Measurements from ENCODE around the gene EEF2. TPM values are rescaled to one million over a fixed set of nuclear protein-coding genes. Genes with fewer than 3 reads are reported as not detected.

The EEF2 gene
- total RNA-seq, 1 experiment from 2014 or later: 3,615 TPM

DNA sequence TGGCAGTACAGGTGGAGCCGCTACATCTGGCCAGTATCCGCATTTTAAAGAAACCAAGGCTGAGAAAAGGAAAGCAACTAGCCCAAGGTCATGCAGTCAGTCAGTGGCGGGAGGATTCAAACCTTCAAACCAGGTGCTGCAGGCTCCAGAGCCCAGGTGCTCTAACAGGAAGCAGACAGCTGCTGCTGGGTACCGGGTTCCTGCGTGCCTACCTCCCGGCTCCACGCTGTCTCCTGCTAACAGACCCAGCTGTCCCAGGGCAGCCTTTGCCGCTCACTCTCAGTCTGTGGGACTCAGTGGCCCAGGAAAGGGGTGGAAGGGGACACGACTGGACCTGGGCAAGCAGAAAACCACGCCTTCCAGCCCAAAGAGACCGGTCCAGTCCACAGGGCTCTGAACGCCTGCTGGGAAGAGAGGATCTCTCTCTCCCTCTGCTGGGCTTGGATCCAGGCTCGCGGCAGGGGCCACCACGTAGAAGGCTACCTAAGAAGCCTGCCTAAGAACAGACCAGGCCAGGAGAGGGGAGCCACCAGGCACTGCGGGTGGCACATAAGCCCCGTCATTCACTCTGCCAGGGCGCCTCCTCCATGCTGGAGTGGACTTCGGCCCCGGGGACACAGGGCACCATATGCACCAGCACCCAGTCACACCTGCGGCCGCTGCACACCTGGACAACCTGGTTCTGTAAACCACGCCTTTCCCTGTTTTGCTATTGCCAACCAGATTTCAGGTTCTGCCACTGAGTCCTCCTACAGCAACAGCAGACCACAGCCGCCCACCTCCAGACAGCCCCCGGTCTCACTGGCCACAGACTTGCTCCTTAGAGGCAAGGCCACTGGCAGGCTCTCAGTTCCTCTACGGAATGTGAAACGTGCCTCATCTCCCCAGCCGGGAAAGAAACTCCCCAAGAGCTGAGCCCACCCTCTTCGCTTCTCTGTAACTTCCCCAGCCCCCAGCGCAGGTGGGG is 18.9 kb downstream of the EEF2 start:
- Histone ChIP-seq H3K23me2 (ENCODE audit: insufficient read length, low read depth, low read length, poor library complexity, severe bottlenecking) (peaks cover 13% of the 10 kb centered on the region), H3K79me1 (ENCODE audit: insufficient read depth, low read depth, low read length, poor library complexity, severe bottlenecking) (peaks cover 7% of the 10 kb centered on the region), H3K27ac (ENCODE audit: insufficient read length, low read depth, low read length) (no peak overlapping the region), H2BK5ac (ENCODE audit: insufficient read length, low read length) (no peak overlapping the region), H4K20me1 (ENCODE audit: control insufficient read depth, insufficient read depth, insufficient read length) (no peaks in the 10 kb centered on the region), H4K91ac (ENCODE audit: insufficient read length, low read depth, low read length) (no peak overlapping the region), H3K27me3 (ENCODE audit: insufficient read depth, low read length) (no peaks in the 10 kb centered on the region), H2AFZ (ENCODE audit: low read length) (no peak overlapping the region), H3K23ac (ENCODE audit: insufficient read length, low read depth, low read length) (no peak overlapping the region), H3K9me3 (ENCODE audit: control insufficient read depth, low read depth, low read length) (no peaks in the 10 kb centered on the region), H2BK20ac (ENCODE audit: low read depth, low read length, poor library complexity, severe bottlenecking) (no peak overlapping the region), H4K8ac (replicated peaks; ENCODE audit: insufficient read length, low read depth, low read length) (no peak overlapping the region), H3K18ac (ENCODE audit: insufficient read length, low read depth, low read length) (peak overlapping the region; percentile 21), H2AK5ac (ENCODE audit: insufficient read length, low read length) (no peak overlapping the region), H3T11ph (ENCODE audit: low read length) (no peak overlapping the region), H2BK12ac (ENCODE audit: insufficient read length, low read depth, low read length) (peak overlapping the region; percentile 10), H2BK15ac (ENCODE audit: low read depth, low read length) (no peak overlapping the region), H2BK120ac (ENCODE audit: low read depth, low read length, poor library complexity, severe bottlenecking) (no peak overlapping the region), H3K56ac (ENCODE audit: insufficient read length, low read depth, low read length) (no peak overlapping the region), H3K4me1 (ENCODE audit: insufficient read depth, low read length) (peaks cover 2% of the 10 kb centered on the region; the same call in 1 of the 2 replicates), H3K14ac (ENCODE audit: insufficient read depth, low read length) (no peak overlapping the region), H3K79me2 (ENCODE audit: insufficient read depth, low read length) (peaks cover 13% of the 10 kb centered on the region; the same call in 1 of the 2 replicates), H4K5ac (ENCODE audit: insufficient read length, low read depth, low read length) (no peak overlapping the region), H3K4ac (ENCODE audit: low read depth, low read length) (no peak overlapping the region), H3K9ac (ENCODE audit: extremely low read depth, insufficient read length, low read length) (no peak overlapping the region), H3K4me2 (ENCODE audit: insufficient read depth, insufficient read length, low read length) (no peak overlapping the region)
- peak overlapping the region; percentile 67 to 96 (median 95); a peak in 4 of 7 replicates for H3K27ac Mint-ChIP-seq
- H3K4me3 Mint-ChIP-seq: no peak overlapping the region
- no peak for DNase-seq
- H3K36me3 Mint-ChIP-seq (ENCODE audit: insufficient read depth in 1 of 3, low read depth in 3 of 3): peaks cover 37 to 71% (median 63%) of the 10 kb centered on the region in 3 experiments; a peak in 6 of 7 replicates
- WGBS (ENCODE audit: extremely low coverage, insufficient read length, low lambda C conversion rate): no CpG with 5 or more reads among the region's 30 CpGs
- peaks cover 2% of the 10 kb centered on the region; the same call in 1 of the 2 replicates for H3K27me3 Mint-ChIP-seq (ENCODE audit: low read depth)
- peaks cover 22 to 33% of the 10 kb centered on the region in 2 experiments for H3K4me1 Mint-ChIP-seq
- H3K9me3 Mint-ChIP-seq: no peaks in the 10 kb centered on the region
- TF ChIP-seq CTCF (conservative IDR thresholded peaks at IDR 0.05): no peak

Data from H9 (cell line).